Uterus (tissue), 4 donors: Measurements from ENCODE around the gene SIVA1. TPM values are rescaled to one million over a fixed set of nuclear protein-coding genes. Genes with fewer than 3 reads are reported as not detected.

Experiments used
- DNase-seq, 2 donors: peaks; one replicate each; pipeline ENCODE4 v3.0.0-alpha.2; 2019 to 2020
- H3K27ac ChIP-seq, 2 donors: fragments of 200-600 bp; sonication (generic); 1 replicate in 1 of 2; 2 replicates in 1 of 2; pipeline ENCODE4 v1.5.1; 2016 to 2018
- H3K27me3 ChIP-seq, 2 donors: fragments of 200-600 bp; sonication (generic); one replicate each; pipeline ENCODE4 v1.5.1; 2018 to 2019; ENCODE audit warnings: control low read depth in 1 of 2
- H3K36me3 ChIP-seq, 2 donors: fragments of 200-600 bp; sonication (generic); one replicate each; pipeline ENCODE4 v1.5.1; 2019; ENCODE audit warnings: control low read depth in 1 of 2
- H3K4me1 ChIP-seq, 2 donors: fragments of 200-600 bp; sonication (generic); one replicate each; pipeline ENCODE4 v1.5.1; 2018 to 2019; ENCODE audit warnings: control low read depth in 1 of 2
- H3K4me3 ChIP-seq, 2 donors: fragments of 200-600 bp; sonication (generic); 1 replicate in 1 of 2; 2 replicates in 1 of 2; pipeline ENCODE4 v1.5.1; 2018 to 2019; ENCODE audit warnings: mild to moderate bottlenecking in 1 of 2
- H3K9me3 ChIP-seq, 2 donors: fragments of 200-600 bp; sonication (generic); one replicate each; pipeline ENCODE4 v1.5.1; 2019; ENCODE audit warnings: control low read depth in 1 of 2
- POLR2A ChIP-seq, 2 donors: fragments of 450-650 bp; IDR thresholded peaks; one replicate each; pipeline ENCODE4 v1.6.1; 2016; ENCODE audit warnings: antibody characterized with exemption in 2 of 2, mild to moderate bottlenecking in 1 of 2, moderate library complexity in 1 of 2
- intact Hi-C: fragments of 100-400 bp; cut with DNase I; formaldehyde crosslinking; loops from one replicate; pipeline ENCODE4 v1.15.1; 2023; ENCODE audit warnings: low total_unique reads
- total RNA-seq, 4 donors: library from RNA; depleted of rRNA in 3 of 4; stranded (reverse); fragments of >200 nt in 3 of 4; gene quantifications; one replicate each; pipeline versions ENCODE4 v1.1.0 to v1.2.4, GENCODE V29; 2014 to 2023
- TF ChIP-seq, protein P1 (sequence below), 4 experiments: fragments of 200-600 bp in 2 of 4; fragments of 450-650 bp in 2 of 4; sonication (generic) in 2 of 4; IDR thresholded peaks; one replicate each; pipeline ENCODE4 v1.5.1; 2016 to 2019; ENCODE audit warnings: antibody characterized with exemption in 4 of 4, mild to moderate bottlenecking in 2 of 4, moderate library complexity in 1 of 4
- donor health status: DM: yes; HTN: yes; CAD: no.

Gene SIVA1
- total RNA-seq, 4 donors from 2014 or later = 79.4 to 366 (median 239) TPM

DNA sequence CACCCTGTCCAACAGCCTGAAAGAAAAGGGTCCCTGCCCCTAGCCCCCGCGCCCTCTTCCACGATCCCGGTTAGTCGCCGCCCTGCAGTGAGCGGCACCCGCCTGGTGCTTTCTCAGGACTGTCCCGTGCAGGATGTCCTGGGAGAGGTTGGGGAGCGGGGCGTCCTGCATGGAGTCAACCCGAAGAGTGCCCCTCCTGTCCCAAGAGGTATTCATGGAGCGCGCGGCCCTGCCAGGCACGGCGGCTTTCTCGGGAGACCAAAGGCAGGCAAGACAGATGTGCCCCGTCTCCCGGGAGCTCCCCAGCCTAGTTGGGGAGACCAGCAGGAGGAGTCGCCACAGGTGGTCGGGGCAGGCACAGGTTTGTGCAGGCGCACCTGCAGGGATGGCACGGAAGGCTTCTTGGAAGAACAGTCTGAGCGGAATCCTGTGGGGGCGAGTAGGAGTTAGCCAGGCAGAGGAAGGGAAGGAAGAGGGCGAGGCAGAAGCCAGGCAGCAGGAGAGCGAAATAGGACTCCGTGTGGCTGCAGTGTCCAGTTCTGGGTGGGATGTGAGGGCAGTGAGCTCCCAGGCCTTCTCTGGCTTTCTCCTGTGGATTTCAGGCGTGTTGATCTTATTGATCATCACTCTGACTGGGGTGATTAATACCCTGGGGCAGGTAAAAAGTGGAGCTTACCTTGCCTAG lies 723 bp downstream of the SIVA1 start:
- peak overlapping the region; percentile 79 to 86 for H3K27ac ChIP-seq
- no peaks in the 10 kb centered on the region for H3K9me3 ChIP-seq
- DNase-seq = no peak
- H3K4me1 ChIP-seq = peaks cover 9% of the 10 kb centered on the region in 2 donors
- peak overlapping the region; percentile 84 to 96 for H3K4me3 ChIP-seq
- no peaks in the 10 kb centered on the region for H3K36me3 ChIP-seq
- intact Hi-C loops = no loop called here
- TF ChIP-seq POLR2A (IDR thresholded peaks at IDR 0.05) = no peak
- TF ChIP-seq, protein P1, sequence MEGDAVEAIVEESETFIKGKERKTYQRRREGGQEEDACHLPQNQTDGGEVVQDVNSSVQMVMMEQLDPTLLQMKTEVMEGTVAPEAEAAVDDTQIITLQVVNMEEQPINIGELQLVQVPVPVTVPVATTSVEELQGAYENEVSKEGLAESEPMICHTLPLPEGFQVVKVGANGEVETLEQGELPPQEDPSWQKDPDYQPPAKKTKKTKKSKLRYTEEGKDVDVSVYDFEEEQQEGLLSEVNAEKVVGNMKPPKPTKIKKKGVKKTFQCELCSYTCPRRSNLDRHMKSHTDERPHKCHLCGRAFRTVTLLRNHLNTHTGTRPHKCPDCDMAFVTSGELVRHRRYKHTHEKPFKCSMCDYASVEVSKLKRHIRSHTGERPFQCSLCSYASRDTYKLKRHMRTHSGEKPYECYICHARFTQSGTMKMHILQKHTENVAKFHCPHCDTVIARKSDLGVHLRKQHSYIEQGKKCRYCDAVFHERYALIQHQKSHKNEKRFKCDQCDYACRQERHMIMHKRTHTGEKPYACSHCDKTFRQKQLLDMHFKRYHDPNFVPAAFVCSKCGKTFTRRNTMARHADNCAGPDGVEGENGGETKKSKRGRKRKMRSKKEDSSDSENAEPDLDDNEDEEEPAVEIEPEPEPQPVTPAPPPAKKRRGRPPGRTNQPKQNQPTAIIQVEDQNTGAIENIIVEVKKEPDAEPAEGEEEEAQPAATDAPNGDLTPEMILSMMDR (IDR thresholded peaks at IDR 0.05) = no peak
- H3K27me3 ChIP-seq = no peaks in the 10 kb centered on the region

DNA sequence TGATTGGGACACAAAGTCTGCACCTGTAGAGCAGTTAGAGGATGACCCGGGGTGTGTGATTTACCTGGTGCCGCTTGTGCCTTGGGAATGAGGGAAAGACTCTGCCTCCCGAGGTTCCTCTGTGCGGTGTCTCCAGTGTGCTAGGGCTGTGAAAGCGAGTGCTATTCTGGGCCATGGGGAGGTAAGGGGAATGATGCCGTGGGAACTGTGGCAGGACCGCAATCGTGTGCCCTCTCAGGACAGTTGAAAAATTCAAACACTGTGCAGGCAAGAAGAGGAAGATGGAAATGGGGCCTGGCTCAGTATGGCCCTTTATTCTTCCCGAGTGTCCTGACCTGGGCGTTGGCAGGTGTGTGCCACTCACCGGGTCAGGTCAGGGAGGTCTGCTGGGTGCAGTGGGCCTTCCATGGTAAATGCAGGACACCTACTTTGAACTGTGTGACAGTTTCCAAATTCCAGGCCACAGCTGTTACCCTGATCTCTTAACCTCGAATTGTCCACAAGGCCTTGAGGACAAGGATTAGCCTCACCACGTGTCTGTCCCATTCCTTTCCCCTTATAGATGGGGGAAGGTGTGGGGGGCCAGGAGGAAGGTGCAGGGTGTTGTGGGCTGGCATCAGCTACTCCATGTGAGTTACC lies 1.4 kb downstream of the SIVA1 start:
- no peak for DNase-seq
- no peaks in the 10 kb centered on the region for H3K27me3 ChIP-seq
- no peak overlapping the region for H3K27ac ChIP-seq
- intact Hi-C loops = no loop called here
- peak overlapping the region; percentile 84 to 96 for H3K4me3 ChIP-seq
- TF ChIP-seq POLR2A (IDR thresholded peaks at IDR 0.05) = no peak
- TF ChIP-seq, protein P1 (IDR thresholded peaks at IDR 0.05) = no peak
- H3K9me3 ChIP-seq = no peaks in the 10 kb centered on the region
- H3K36me3 ChIP-seq = no peaks in the 10 kb centered on the region
- H3K4me1 ChIP-seq = peaks cover 9% of the 10 kb centered on the region in 2 donors

GRCh38 chr14:104755621-104756020 lies 2.7 kb downstream of the SIVA1 start:
- Histone ChIP-seq H3K4me3 (no peak overlapping the region), H3K9me3 (no peaks in the 10 kb centered on the region), H3K4me1 (peaks cover 9% of the 10 kb centered on the region in 2 donors), H3K27ac (no peak overlapping the region), H3K36me3 (no peaks in the 10 kb centered on the region), H3K27me3 (no peaks in the 10 kb centered on the region)
- intact Hi-C loops = no loop called here
- no peak for DNase-seq
- TF ChIP-seq, protein P1 (IDR thresholded peaks at IDR 0.05) = no peak

DNA sequence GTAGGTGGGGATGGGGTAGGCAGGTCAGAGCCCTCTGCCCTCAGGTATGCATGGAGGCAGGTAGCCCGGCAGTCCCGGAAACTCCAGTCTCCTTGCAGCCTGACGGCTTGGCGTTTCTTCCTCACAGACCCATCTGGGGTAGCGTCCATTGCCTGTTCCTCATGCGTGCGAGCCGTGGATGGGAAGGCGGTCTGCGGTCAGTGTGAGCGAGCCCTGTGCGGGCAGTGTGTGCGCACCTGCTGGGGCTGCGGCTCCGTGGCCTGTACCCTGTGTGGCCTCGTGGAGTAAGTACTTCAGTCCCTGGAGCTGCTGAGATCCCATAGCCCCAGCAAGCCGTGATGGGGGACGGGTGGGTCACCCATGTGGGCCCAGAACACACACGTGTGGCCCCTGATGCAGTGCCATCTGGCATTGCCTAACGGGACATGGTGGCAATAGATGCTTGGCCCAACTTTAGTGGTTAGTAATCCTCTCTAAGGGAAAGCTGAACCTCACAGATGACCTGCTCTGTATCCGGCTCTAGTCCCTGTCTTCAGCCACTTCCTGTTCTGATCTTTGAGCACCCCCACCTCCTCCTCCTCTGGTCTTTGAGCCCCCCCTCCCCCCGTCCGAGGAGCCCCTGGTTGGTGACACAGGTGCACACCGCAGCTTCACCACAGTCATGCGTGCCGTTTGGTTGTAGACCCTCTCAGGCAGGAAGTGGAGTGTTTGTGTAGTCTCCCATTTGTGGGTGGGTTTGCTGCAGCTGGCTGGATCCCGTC lies 3.7 kb downstream of the SIVA1 start:
- H3K27me3 ChIP-seq = no peaks in the 10 kb centered on the region
- no peaks in the 10 kb centered on the region for H3K9me3 ChIP-seq
- H3K36me3 ChIP-seq = no peaks in the 10 kb centered on the region
- intact Hi-C loops = no loop called here
- TF ChIP-seq POLR2A (IDR thresholded peaks at IDR 0.05) = no peak
- TF ChIP-seq, protein P1 (IDR thresholded peaks at IDR 0.05) = no peak
- H3K4me1 ChIP-seq = peaks cover 7 to 9% of the 10 kb centered on the region in 2 donors
- H3K4me3 ChIP-seq = no peak overlapping the region
- no peak overlapping the region for H3K27ac ChIP-seq
- no peak for DNase-seq

- Histone ChIP-seq H3K27me3 (no peaks in the 10 kb centered on the region), H3K36me3 (no peaks in the 10 kb centered on the region), H3K4me3 (no peak overlapping the region), H3K9me3 (no peaks in the 10 kb centered on the region), H3K27ac (no peak overlapping the region), H3K4me1 (peaks cover 1 to 9% of the 10 kb centered on the region in 2 donors)
- TF ChIP-seq, protein P1 (IDR thresholded peaks at IDR 0.05) = no peak
- TF ChIP-seq POLR2A (IDR thresholded peaks at IDR 0.05) = no peak
- intact Hi-C loops = no loop called here
- no peak for DNase-seq
Observed at GRCh38 chr14:104757238-104757585, 4.3 kb downstream of the SIVA1 start.
